CD4-positive, alpha-beta T cell (primary cell): ENCODE data around the gene SLCO1C1. TPM values are rescaled to one million over a fixed set of nuclear protein-coding genes. Genes with fewer than 3 reads are reported as not detected.

ENCODE experiments used
- ATAC-seq: fragments of 200-7000 bp; cut with Tn5 transposase; one replicate; pipeline ENCODE4 v1.10.0; 2022; ENCODE audit warnings: mild to moderate bottlenecking; ENCODE audit not compliant: poor library complexity
- CTCF ChIA-PET: fragments of 350-600 bp; sonication (Branson Sonifier 250); formaldehyde crosslinking; loops from one replicate; lab custom pipeline; 2021; ENCODE audit warnings: antibody characterized with exemption, inconsistent platforms; lab: Charles Lee
- POLR2A ChIA-PET: fragments of 350-600 bp; sonication (Branson Sonifier 250); formaldehyde crosslinking; loops from one replicate; lab custom pipeline; 2021; ENCODE audit warnings: antibody characterized with exemption, inconsistent platforms; lab: Charles Lee
- DNase-seq, 14 experiments: peaks; one replicate each; pipeline ENCODE4 v3.0.0-alpha.2; 2013 to 2020; ENCODE audit warnings: mixed read lengths in 2 of 14
- H3K27ac ChIP-seq, 2 donors: one replicate each; pipeline versions ENCODE4 v1.5.1 to v1.7.0; 2013; ENCODE audit warnings: low read length in 2 of 2, low read depth in 1 of 2, mild to moderate bottlenecking in 1 of 2
- H3K27me3 ChIP-seq, 2 experiments: 1 replicate in 1 of 2; 2 replicates in 1 of 2; pipeline versions ENCODE4 v1.6.1 to v1.7.0; 2013; ENCODE audit warnings: low read length in 2 of 2, control low read depth in 1 of 2, mild to moderate bottlenecking in 1 of 2, moderate library complexity in 1 of 2; ENCODE audit not compliant: insufficient read depth in 2 of 2, control insufficient read depth in 1 of 2
- H3K36me3 ChIP-seq: one replicate; pipeline ENCODE4 v1.6.1; 2013; ENCODE audit warnings: low read length, control low read depth; ENCODE audit not compliant: insufficient read depth
- H3K4me1 ChIP-seq: one replicate; pipeline ENCODE4 v1.6.1; 2013; ENCODE audit warnings: low read length, control low read depth; ENCODE audit not compliant: insufficient read depth
- H3K4me3 ChIP-seq: one replicate; pipeline ENCODE4 v1.5.1; 2013; ENCODE audit warnings: mild to moderate bottlenecking, low read length, moderate library complexity
- H3K9me3 ChIP-seq, 2 experiments: 1 replicate in 1 of 2; 2 replicates in 1 of 2; pipeline versions ENCODE4 v1.6.1 to v1.7.0; 2013; ENCODE audit warnings: low read length in 2 of 2, mild to moderate bottlenecking in 2 of 2, control low read depth in 1 of 2, moderate library complexity in 1 of 2; ENCODE audit not compliant: control insufficient read depth in 1 of 2, insufficient read depth in 1 of 2
- H3K27ac Mint-ChIP-seq: one replicate; pipeline ENCODE4 v1.8.0; 2020; ENCODE audit warnings: mixed read lengths
- H3K27me3 Mint-ChIP-seq: one replicate; pipeline ENCODE4 v1.8.0; 2021; ENCODE audit warnings: mixed read lengths
- H3K36me3 Mint-ChIP-seq: one replicate; pipeline ENCODE4 v1.8.0; 2021; ENCODE audit warnings: low read depth, mixed read lengths
- H3K4me1 Mint-ChIP-seq: one replicate; pipeline ENCODE4 v1.8.0; 2021; ENCODE audit warnings: low read depth, mixed read lengths
- H3K4me3 Mint-ChIP-seq: one replicate; pipeline ENCODE4 v1.8.0; 2020; ENCODE audit warnings: mild to moderate bottlenecking, mixed read lengths
- H3K9me3 Mint-ChIP-seq: one replicate; pipeline ENCODE4 v1.8.0; 2020; ENCODE audit warnings: mixed read lengths
- intact Hi-C, 2 experiments: fragments of 100-400 bp; cut with DNase I in 1 of 2; cut with micrococcal nuclease in 1 of 2; formaldehyde crosslinking; loops; one replicate each; pipeline versions ENCODE4 v1.15.1 to v1.9.0; 2023 to 2025; cut with DNase I, micrococcal nuclease
- total RNA-seq, 174 experiments: library from RNA in 2 of 174; stranded (reverse) in 2 of 174; gene quantifications; one replicate each; pipeline ENCODE4 v1.2.3 and lab custom pipeline; 2021 to 2026
- TF ChIP-seq, protein P1 (sequence below): fragments of 200-600 bp; IDR thresholded peaks from one replicate; pipeline ENCODE4 v1.8.0; 2022; ENCODE audit warnings: antibody characterized with exemption, mild to moderate bottlenecking

Gene SLCO1C1
- total RNA-seq, 2 experiments from 2014 or later, result not detected

DNA sequence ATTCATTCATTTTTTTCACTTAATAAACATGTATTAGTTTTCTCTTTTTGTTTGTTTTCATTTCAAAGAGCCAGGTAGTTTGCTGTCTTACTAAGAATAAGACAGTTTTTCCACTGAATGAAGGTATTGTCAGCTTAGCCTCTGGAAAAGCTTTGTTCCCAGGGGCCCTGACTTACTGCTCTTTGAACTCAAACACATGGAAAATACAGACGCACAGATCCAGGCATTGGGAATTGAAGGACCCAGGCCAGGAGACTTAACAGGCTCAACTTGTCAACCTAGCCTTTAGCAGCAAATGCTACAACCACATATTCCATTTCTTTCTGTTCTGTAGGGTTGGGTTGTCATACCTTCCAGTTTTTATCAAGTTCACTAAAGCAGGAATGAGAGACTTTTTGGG, 38.5 kb upstream of the SLCO1C1 start:
- Mint-ChIP-seq H3K9me3 (peaks cover 4% of the 10 kb centered on the region), H3K36me3 (no peaks in the 10 kb centered on the region), H3K27me3 (no peaks in the 10 kb centered on the region), H3K4me1 (no peaks in the 10 kb centered on the region), H3K27ac (no peak overlapping the region), H3K4me3 (no peak overlapping the region)
- peaks cover 0 to 4% of the 10 kb centered on the region in 2 experiments for H3K9me3 ChIP-seq
- TF ChIP-seq, protein P1, sequence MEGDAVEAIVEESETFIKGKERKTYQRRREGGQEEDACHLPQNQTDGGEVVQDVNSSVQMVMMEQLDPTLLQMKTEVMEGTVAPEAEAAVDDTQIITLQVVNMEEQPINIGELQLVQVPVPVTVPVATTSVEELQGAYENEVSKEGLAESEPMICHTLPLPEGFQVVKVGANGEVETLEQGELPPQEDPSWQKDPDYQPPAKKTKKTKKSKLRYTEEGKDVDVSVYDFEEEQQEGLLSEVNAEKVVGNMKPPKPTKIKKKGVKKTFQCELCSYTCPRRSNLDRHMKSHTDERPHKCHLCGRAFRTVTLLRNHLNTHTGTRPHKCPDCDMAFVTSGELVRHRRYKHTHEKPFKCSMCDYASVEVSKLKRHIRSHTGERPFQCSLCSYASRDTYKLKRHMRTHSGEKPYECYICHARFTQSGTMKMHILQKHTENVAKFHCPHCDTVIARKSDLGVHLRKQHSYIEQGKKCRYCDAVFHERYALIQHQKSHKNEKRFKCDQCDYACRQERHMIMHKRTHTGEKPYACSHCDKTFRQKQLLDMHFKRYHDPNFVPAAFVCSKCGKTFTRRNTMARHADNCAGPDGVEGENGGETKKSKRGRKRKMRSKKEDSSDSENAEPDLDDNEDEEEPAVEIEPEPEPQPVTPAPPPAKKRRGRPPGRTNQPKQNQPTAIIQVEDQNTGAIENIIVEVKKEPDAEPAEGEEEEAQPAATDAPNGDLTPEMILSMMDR, result no peak
- POLR2A ChIA-PET, result no interaction called here
- H3K36me3 ChIP-seq, result no peaks in the 10 kb centered on the region
- DNase-seq (no peak), ATAC-seq (no peak)
- no peaks in the 10 kb centered on the region for H3K27me3 ChIP-seq
- CTCF ChIA-PET, result no interaction called here
- intact Hi-C loops, result no loop called here
- H3K27ac ChIP-seq, result no peak overlapping the region
- H3K4me1 ChIP-seq, result no peaks in the 10 kb centered on the region
- H3K4me3 ChIP-seq, result no peak overlapping the region

DNA sequence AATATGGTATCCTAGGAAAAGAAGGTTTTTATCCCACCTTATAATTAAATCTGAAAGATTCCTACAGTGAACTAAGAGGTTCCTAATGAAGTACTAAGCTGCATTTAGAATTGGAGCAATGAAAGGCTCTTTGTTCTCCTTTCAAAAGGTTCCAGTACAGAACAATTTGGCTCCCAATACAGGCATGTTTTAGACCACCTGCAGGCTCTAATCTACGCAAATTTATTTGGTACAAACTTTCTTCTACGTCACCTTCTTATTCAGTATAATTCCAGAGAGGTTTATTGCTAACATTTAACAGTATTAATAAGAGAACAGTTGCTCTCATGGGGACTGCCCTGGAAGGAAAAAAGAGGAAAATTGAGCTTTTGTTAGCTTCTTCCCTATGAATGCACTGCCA, 37.6 kb upstream of the SLCO1C1 start:
- Histone ChIP-seq H3K9me3 (peaks cover 0 to 8% of the 10 kb centered on the region in 2 experiments), H3K4me1 (no peaks in the 10 kb centered on the region), H3K36me3 (no peaks in the 10 kb centered on the region), H3K27ac (no peak overlapping the region), H3K27me3 (no peaks in the 10 kb centered on the region), H3K4me3 (no peak overlapping the region)
- ChIA-PET POLR2A (no interaction called here), CTCF (no interaction called here)
- Mint-ChIP-seq H3K36me3 (no peaks in the 10 kb centered on the region), H3K9me3 (peaks cover 4% of the 10 kb centered on the region), H3K27me3 (no peaks in the 10 kb centered on the region), H3K4me1 (no peaks in the 10 kb centered on the region), H3K4me3 (no peak overlapping the region), H3K27ac (no peak overlapping the region)
- TF ChIP-seq, protein P1, result no peak
- ATAC-seq (no peak), DNase-seq (no peak)
- intact Hi-C loops, result no loop called here

DNA sequence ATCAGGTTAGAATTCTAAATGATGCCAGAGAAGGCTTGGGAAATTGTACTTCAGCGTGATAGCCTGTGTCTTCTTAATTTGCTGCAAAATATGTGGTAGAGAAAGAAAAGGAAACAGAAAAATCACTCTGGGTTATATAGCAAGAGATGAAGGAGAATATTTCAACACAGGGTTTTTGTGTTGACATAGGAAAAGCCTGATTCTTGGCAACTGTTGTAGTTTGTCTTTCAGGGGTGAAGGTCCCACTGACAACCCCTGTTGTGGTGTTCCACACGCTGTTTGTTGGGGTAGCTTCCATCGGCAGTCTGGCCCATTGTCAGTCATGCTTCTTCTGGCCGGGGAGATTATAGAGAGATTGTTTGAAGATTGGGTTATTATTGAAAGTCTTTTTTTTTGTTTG, 13.8 kb upstream of the SLCO1C1 start:
- H3K36me3 ChIP-seq, result no peaks in the 10 kb centered on the region
- no peak overlapping the region for H3K27ac ChIP-seq
- TF ChIP-seq, protein P1, result no peak
- POLR2A ChIA-PET, result no interaction called here
- H3K4me3 ChIP-seq, result no peak overlapping the region
- H3K27me3 Mint-ChIP-seq, result no peaks in the 10 kb centered on the region
- no peaks in the 10 kb centered on the region for H3K36me3 Mint-ChIP-seq
- intact Hi-C loops, result no loop called here
- peaks cover 9% of the 10 kb centered on the region for H3K9me3 Mint-ChIP-seq
- no peak overlapping the region for H3K4me3 Mint-ChIP-seq
- ATAC-seq (no peak), DNase-seq (no peak)
- no peak overlapping the region for H3K27ac Mint-ChIP-seq
- peaks cover 0 to 10% of the 10 kb centered on the region in 2 experiments for H3K9me3 ChIP-seq
- no peaks in the 10 kb centered on the region for H3K27me3 ChIP-seq
- CTCF ChIA-PET, result no interaction called here
- H3K4me1 ChIP-seq, result no peaks in the 10 kb centered on the region
- no peaks in the 10 kb centered on the region for H3K4me1 Mint-ChIP-seq
